Right lobe of liver (tissue), 4 donors: ENCODE results near the gene MAGEA1.

Experiments
- CTCF ChIP-seq, 4 donors: fragments of 200-600 bp in 3 of 4; fragments of 450-650 bp in 1 of 4; IDR thresholded peaks; one replicate each; pipeline versions ENCODE4 v1.5.1 to v1.8.0; 2016 to 2022; ENCODE audit warnings: antibody characterized with exemption in 4 of 4, mild to moderate bottlenecking in 2 of 4
- POLR2A ChIP-seq: fragments of 450-650 bp; IDR thresholded peaks from one replicate; pipeline ENCODE4 v1.6.1; 2017; ENCODE audit warnings: antibody characterized with exemption, mild to moderate bottlenecking
- donor health status: DM: no; HTN: no; CAD: no.
- donor health status: DM: no; HTN: no; CAD: no.
- donor health status: DM: no; HTN: yes; CAD: no.

- TF ChIP-seq CTCF (IDR thresholded peaks at IDR 0.05) (no peak), POLR2A (no peak)
These were observed 35.9 kb downstream of the MAGEA1 start for GRCh38 chrX:153214934-153215333.
